ENCODE results near the gene HFE.
A peak's percentile ranks its signal among the peaks of the same experiment; 100 is the strongest.

HFE gene

GRCh38 chr6:26140254-26140966 lies 53.2 kb downstream of the HFE start:
- DNase-seq = no peak

GRCh38 chr6:26140967-26141294 lies 53.7 kb downstream of the HFE start:
- no peak for DNase-seq

- DNase-seq = peak in 1 of 2 experiments; percentile 16
Observed at GRCh38 chr6:26141378-26141904, 54.2 kb downstream of the HFE start.

GRCh38 chr6:26142026-26142425 lies 54.8 kb downstream of the HFE start:
- no peak for DNase-seq

Measured in NCI-H526 (cell line).